Breast epithelium (tissue), 3 donors: Measurements from ENCODE around the gene INSR.
"Not testable (repeated sequence)": the region's sequence is repeated elsewhere in the genome, so short reads cannot be mapped to it uniquely, and the experiment has no call there.

Experiments used
- CTCF ChIP-seq, 3 donors: fragments of 450-650 bp; IDR thresholded peaks; one replicate each; pipeline ENCODE4 v1.5.1; 2016 to 2017; ENCODE audit warnings: antibody characterized with exemption in 3 of 3, mild to moderate bottlenecking in 3 of 3, moderate library complexity in 3 of 3
- POLR2A ChIP-seq: fragments of 450-650 bp; IDR thresholded peaks from one replicate; pipeline ENCODE4 v1.6.1; 2016; ENCODE audit warnings: antibody characterized with exemption, mild to moderate bottlenecking, moderate library complexity
- POLR2AphosphoS5 ChIP-seq, 3 donors: sonication (generic); formaldehyde crosslinking; IDR thresholded peaks; one replicate each; pipeline ENCODE4 v1.6.1; 2017; ENCODE audit warnings: antibody characterized with exemption in 3 of 3

DNA sequence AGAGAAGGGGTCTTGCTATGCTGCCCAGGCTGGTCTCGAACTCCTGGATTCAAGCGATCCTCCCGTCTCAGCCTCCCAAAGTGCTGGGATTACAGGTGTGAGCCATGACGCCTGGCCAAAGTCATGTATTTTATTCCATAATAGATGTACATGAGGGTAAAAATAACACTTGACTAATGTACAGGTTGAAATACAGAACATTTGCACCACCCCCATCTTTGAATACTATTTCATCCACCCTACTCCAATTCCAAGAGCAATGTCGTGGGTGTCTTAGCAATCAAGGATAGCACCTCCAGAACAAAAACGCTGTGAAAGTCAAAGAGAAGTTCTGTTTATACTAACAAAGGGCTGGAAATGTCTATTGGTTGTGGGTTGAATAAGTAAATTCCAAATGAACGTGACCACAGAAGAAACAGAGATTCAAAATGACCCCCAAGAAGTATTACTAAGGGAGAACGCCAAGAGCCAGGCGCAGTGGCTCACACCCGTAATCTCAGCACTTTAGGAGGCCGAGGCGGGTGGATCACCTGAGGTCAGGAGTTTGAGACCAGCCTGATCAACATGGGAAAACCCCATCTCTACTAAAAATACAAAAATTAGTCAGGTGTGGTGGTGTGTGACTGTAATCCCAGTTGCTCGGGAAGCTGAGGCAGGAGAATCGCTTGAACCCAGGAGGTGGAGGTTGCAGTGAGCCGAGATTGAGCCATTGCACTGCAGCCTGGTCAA lies 84.5 kb downstream of the INSR start:
- not testable (repeated sequence) for TF ChIP-seq CTCF (IDR thresholded peaks at IDR 0.05); POLR2A; POLR2AphosphoS5 (IDR thresholded peaks at IDR 0.05)
